ENCODE measurements around the gene KCNJ16. TPM values are rescaled to one million over a fixed set of nuclear protein-coding genes. Genes with fewer than 3 reads are reported as not detected.

The KCNJ16 gene
- total and polyA plus RNA-seq, 9 of the 15 experiments (the other 6 are each of a cell fraction or from before 2014, with no cell fraction given), result 0.01 to 0.75 (median 0.07) TPM; not detected in 4

DNA sequence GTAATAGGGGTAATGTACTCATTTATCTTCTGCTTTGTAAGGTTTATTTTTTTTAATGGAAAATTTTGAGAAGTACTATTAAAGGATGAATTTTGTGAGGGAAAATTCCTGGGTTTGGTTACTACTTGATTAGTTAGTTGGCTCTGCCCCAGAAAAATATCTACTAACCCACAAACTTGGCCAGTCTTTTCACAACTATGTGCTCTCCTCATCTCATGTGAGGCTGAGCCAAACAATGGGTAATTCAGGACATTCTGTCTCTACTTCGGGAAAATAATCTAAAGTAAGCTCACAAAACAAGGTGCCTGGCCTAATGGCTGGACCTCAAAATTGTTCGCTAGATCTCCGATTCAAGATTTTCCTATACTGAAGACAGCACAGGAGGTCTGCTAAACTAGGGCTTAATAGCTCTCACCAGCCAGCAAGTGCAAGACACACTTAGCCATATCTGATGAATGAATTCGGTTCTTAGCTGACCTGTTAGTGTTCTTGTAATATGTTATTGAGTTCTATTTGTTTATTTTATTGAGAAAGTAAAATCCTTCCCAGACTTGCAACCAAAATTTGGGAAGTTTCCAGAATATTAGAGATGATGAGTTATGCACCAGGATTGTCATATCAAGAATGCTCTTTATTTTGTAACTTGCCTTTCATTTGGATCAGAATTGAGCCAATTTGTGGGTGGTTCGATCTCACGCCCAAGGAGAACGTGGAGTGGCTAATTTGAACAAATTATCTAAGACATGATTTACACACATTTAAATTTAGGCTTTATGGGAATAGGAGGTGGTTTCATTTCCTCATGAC, 5.7 kb downstream of the KCNJ16 start (continued):
- no peak for TF ChIP-seq VEZF1 (CRISPR knock-in tag; IDR thresholded peaks at IDR 0.05)
- TF ChIP-seq ZNF282 (CRISPR knock-in tag; IDR thresholded peaks at IDR 0.05), result no peak
- no peak for TF ChIP-seq ATF7 (IDR thresholded peaks at IDR 0.05)
- TF ChIP-seq NELFE (IDR thresholded peaks at IDR 0.05; ENCODE audit: insufficient read depth, insufficient read length), result no peak
- TF ChIP-seq, protein P1, sequence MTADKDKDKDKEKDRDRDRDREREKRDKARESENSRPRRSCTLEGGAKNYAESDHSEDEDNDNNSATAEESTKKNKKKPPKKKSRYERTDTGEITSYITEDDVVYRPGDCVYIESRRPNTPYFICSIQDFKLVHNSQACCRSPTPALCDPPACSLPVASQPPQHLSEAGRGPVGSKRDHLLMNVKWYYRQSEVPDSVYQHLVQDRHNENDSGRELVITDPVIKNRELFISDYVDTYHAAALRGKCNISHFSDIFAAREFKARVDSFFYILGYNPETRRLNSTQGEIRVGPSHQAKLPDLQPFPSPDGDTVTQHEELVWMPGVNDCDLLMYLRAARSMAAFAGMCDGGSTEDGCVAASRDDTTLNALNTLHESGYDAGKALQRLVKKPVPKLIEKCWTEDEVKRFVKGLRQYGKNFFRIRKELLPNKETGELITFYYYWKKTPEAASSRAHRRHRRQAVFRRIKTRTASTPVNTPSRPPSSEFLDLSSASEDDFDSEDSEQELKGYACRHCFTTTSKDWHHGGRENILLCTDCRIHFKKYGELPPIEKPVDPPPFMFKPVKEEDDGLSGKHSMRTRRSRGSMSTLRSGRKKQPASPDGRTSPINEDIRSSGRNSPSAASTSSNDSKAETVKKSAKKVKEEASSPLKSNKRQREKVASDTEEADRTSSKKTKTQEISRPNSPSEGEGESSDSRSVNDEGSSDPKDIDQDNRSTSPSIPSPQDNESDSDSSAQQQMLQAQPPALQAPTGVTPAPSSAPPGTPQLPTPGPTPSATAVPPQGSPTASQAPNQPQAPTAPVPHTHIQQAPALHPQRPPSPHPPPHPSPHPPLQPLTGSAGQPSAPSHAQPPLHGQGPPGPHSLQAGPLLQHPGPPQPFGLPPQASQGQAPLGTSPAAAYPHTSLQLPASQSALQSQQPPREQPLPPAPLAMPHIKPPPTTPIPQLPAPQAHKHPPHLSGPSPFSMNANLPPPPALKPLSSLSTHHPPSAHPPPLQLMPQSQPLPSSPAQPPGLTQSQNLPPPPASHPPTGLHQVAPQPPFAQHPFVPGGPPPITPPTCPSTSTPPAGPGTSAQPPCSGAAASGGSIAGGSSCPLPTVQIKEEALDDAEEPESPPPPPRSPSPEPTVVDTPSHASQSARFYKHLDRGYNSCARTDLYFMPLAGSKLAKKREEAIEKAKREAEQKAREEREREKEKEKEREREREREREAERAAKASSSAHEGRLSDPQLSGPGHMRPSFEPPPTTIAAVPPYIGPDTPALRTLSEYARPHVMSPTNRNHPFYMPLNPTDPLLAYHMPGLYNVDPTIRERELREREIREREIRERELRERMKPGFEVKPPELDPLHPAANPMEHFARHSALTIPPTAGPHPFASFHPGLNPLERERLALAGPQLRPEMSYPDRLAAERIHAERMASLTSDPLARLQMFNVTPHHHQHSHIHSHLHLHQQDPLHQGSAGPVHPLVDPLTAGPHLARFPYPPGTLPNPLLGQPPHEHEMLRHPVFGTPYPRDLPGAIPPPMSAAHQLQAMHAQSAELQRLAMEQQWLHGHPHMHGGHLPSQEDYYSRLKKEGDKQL (CRISPR knock-in tag; IDR thresholded peaks at IDR 0.05; ENCODE audit: borderline replicate concordance), result no peak
- TF ChIP-seq NR3C1 (CRISPR knock-in tag; IDR thresholded peaks at IDR 0.05), result no peak
